Tibial nerve (tissue), 4 donors: ENCODE results near the gene TDRD9. TPM values are rescaled to one million over a fixed set of nuclear protein-coding genes. Genes with fewer than 3 reads are reported as not detected.

Source experiments
- DNase-seq, 2 donors: peaks; one replicate each; pipeline ENCODE4 v3.0.0-alpha.2; 2019; ENCODE audit warnings: low spot score in 2 of 2
- H3K27ac ChIP-seq, 4 donors: fragments of 200-600 bp; sonication (generic) in 3 of 4; one replicate each; pipeline ENCODE4 v1.5.1; 2017 to 2019; ENCODE audit warnings: mild to moderate bottlenecking in 1 of 4
- H3K27me3 ChIP-seq, 2 donors: fragments of 200-600 bp; sonication (generic) in 1 of 2; one replicate each; pipeline versions ENCODE4 v1.5.1 to v1.6.0; 2017 to 2019
- H3K36me3 ChIP-seq, 3 donors: fragments of 200-600 bp; sonication (generic); one replicate each; pipeline ENCODE4 v1.5.1; 2018 to 2019
- H3K4me1 ChIP-seq, 4 donors: fragments of 200-600 bp; sonication (generic) in 3 of 4; one replicate each; pipeline ENCODE4 v1.5.1; 2017 to 2019
- H3K4me3 ChIP-seq, 4 donors: fragments of 200-600 bp; sonication (generic) in 3 of 4; one replicate each; pipeline ENCODE4 v1.5.1; 2017 to 2019; ENCODE audit warnings: mild to moderate bottlenecking in 1 of 4, moderate library complexity in 1 of 4
- H3K9me3 ChIP-seq, 4 donors: fragments of 200-600 bp; sonication (generic) in 3 of 4; one replicate each; pipeline ENCODE4 v1.5.1; 2017 to 2019
- CTCF ChIP-seq, 5 experiments: fragments of 200-600 bp in 3 of 5; fragments of 450-650 bp in 2 of 5; sonication (generic) in 3 of 5; IDR thresholded peaks; one replicate each; pipeline ENCODE4 v1.5.1; 2016 to 2019; ENCODE audit warnings: antibody characterized with exemption in 5 of 5, mild to moderate bottlenecking in 3 of 5, moderate library complexity in 2 of 5
- EP300 ChIP-seq, 2 donors: sonication (generic); formaldehyde crosslinking; IDR thresholded peaks; one replicate each; pipeline ENCODE4 v1.6.1; 2017; ENCODE audit warnings: antibody characterized with exemption in 2 of 2, mild to moderate bottlenecking in 1 of 2
- POLR2A ChIP-seq, 2 donors: fragments of 450-650 bp; IDR thresholded peaks; one replicate each; pipeline ENCODE4 v1.6.1; 2017; ENCODE audit warnings: antibody characterized with exemption in 2 of 2, mild to moderate bottlenecking in 2 of 2, moderate library complexity in 2 of 2
- WGBS, 2 donors: methylation state at CpG; one replicate each; pipeline ENCODE4 v1.1.5; 2018; 5-methylcytosine and 5-hydroxymethylcytosine counted together
- total RNA-seq, 4 donors: library from RNA; depleted of rRNA; stranded (reverse); fragments of >200 nt; gene quantifications; one replicate each; pipeline ENCODE4 v1.1.0, GENCODE V29; 2016

TDRD9 gene
- total RNA-seq, 4 donors from 2014 or later: under 0.01 to 1.9 (median 1.4) TPM

GRCh38 chr14:104023325-104024055, 95.2 kb downstream of the TDRD9 start:
- H3K27ac ChIP-seq: no peak overlapping the region
- no peaks in the 10 kb centered on the region for H3K27me3 ChIP-seq
- DNase-seq: no peak
- WGBS, 2 donors: 72 to 77% methylated on average over 2 of the region's 2 CpGs
- no peaks in the 10 kb centered on the region for H3K9me3 ChIP-seq
- TF ChIP-seq CTCF (IDR thresholded peaks at IDR 0.05) (no peak), EP300 (IDR thresholded peaks at IDR 0.05) (no peak), POLR2A (IDR thresholded peaks at IDR 0.05) (no peak)
- no peak overlapping the region for H3K4me3 ChIP-seq
- H3K4me1 ChIP-seq: no peaks in the 10 kb centered on the region
- no peaks in the 10 kb centered on the region for H3K36me3 ChIP-seq

GRCh38 chr14:104025534-104025933, 97.3 kb downstream of the TDRD9 start:
- no peaks in the 10 kb centered on the region for H3K9me3 ChIP-seq
- WGBS, 2 donors: 66 to 79% methylated on average over 3 of the region's 3 CpGs
- H3K4me3 ChIP-seq: no peak overlapping the region
- DNase-seq: no peak
- H3K36me3 ChIP-seq: no peaks in the 10 kb centered on the region
- no peaks in the 10 kb centered on the region for H3K4me1 ChIP-seq
- H3K27ac ChIP-seq: no peak overlapping the region
- H3K27me3 ChIP-seq: no peaks in the 10 kb centered on the region
- TF ChIP-seq EP300 (IDR thresholded peaks at IDR 0.05) (no peak), CTCF (IDR thresholded peaks at IDR 0.05) (no peak), POLR2A (IDR thresholded peaks at IDR 0.05) (no peak)

GRCh38 chr14:104026024-104026423, 97.8 kb downstream of the TDRD9 start:
- H3K27ac ChIP-seq: no peak overlapping the region
- 62 to 87% methylated on average over 1 of the region's 1 CpG for WGBS, 2 donors
- H3K9me3 ChIP-seq: no peaks in the 10 kb centered on the region
- H3K4me1 ChIP-seq: no peaks in the 10 kb centered on the region
- no peak for DNase-seq
- TF ChIP-seq EP300 (IDR thresholded peaks at IDR 0.05): no peak
- TF ChIP-seq POLR2A (IDR thresholded peaks at IDR 0.05): no peak
- TF ChIP-seq CTCF (IDR thresholded peaks at IDR 0.05): no peak
- no peaks in the 10 kb centered on the region for H3K36me3 ChIP-seq
- H3K4me3 ChIP-seq: no peak overlapping the region
- H3K27me3 ChIP-seq: no peaks in the 10 kb centered on the region

- Histone ChIP-seq H3K9me3 (no peaks in the 10 kb centered on the region), H3K27ac (no peak overlapping the region), H3K4me3 (no peak overlapping the region), H3K4me1 (no peaks in the 10 kb centered on the region), H3K36me3 (no peaks in the 10 kb centered on the region), H3K27me3 (no peaks in the 10 kb centered on the region)
- WGBS, 2 donors: 34 to 49% methylated on average over 3 of the region's 3 CpGs
- no peak for DNase-seq
- TF ChIP-seq EP300 (IDR thresholded peaks at IDR 0.05) (no peak), CTCF (IDR thresholded peaks at IDR 0.05) (no peak), POLR2A (IDR thresholded peaks at IDR 0.05) (no peak)
Measured at GRCh38 chr14:104030958-104031357, 102.7 kb downstream of the TDRD9 start.

GRCh38 chr14:104031384-104031783, 103.1 kb downstream of the TDRD9 start:
- Histone ChIP-seq H3K36me3 (no peaks in the 10 kb centered on the region), H3K4me1 (no peaks in the 10 kb centered on the region), H3K9me3 (no peaks in the 10 kb centered on the region), H3K27ac (no peak overlapping the region), H3K27me3 (no peaks in the 10 kb centered on the region), H3K4me3 (no peak overlapping the region)
- no peak for DNase-seq
- 56 to 61% methylated on average over 5 of the region's 5 CpGs for WGBS, 2 donors
- TF ChIP-seq POLR2A (IDR thresholded peaks at IDR 0.05): no peak
- no peak for TF ChIP-seq CTCF (IDR thresholded peaks at IDR 0.05)
- no peak for TF ChIP-seq EP300 (IDR thresholded peaks at IDR 0.05)
